Measurements from ENCODE around the gene CLSTN2.

DNA sequence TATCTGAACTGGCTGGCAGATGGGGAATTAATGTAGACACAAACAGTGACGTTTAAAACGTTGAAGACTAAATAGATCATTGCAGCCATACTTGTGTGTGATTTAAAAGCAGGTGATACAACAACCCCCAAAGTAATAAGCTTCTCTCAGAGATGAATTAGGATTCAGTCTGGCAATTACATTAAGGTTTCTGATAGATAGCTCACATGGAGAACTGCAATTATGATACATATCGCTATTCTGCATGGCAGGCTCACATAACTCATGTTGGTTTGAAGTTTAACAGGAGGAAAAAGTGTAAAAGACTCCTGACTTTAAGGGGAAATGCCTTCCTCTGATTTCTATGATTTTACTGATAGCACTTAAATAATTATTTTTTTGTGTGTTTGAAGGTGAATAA, 196.9 kb downstream of the CLSTN2 start:
- TF ChIP-seq, protein P1, sequence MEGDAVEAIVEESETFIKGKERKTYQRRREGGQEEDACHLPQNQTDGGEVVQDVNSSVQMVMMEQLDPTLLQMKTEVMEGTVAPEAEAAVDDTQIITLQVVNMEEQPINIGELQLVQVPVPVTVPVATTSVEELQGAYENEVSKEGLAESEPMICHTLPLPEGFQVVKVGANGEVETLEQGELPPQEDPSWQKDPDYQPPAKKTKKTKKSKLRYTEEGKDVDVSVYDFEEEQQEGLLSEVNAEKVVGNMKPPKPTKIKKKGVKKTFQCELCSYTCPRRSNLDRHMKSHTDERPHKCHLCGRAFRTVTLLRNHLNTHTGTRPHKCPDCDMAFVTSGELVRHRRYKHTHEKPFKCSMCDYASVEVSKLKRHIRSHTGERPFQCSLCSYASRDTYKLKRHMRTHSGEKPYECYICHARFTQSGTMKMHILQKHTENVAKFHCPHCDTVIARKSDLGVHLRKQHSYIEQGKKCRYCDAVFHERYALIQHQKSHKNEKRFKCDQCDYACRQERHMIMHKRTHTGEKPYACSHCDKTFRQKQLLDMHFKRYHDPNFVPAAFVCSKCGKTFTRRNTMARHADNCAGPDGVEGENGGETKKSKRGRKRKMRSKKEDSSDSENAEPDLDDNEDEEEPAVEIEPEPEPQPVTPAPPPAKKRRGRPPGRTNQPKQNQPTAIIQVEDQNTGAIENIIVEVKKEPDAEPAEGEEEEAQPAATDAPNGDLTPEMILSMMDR (IDR thresholded peaks at IDR 0.05; ENCODE audit: insufficient read depth, low read depth, low read length) = no peak
- TF ChIP-seq EZH2 (IDR thresholded peaks at IDR 0.05; ENCODE audit: insufficient read depth, low read length) = no peak
